CD4-positive, alpha-beta T cell treated with Interleukin-4 for 1 hour (primary cell): ENCODE results near the gene ABHD12.

Experiments used
- DNase-seq, 2 donors: peaks; one replicate each; pipeline ENCODE4 v3.0.0-alpha.2; 2020 to 2022

ABHD12 gene

GRCh38 chr20:25380945-25381614, 9.6 kb downstream of the ABHD12 start:
- no peak for DNase-seq

- no peak for DNase-seq
Observed at GRCh38 chr20:25378884-25379733, 11.5 kb downstream of the ABHD12 start.

DNA sequence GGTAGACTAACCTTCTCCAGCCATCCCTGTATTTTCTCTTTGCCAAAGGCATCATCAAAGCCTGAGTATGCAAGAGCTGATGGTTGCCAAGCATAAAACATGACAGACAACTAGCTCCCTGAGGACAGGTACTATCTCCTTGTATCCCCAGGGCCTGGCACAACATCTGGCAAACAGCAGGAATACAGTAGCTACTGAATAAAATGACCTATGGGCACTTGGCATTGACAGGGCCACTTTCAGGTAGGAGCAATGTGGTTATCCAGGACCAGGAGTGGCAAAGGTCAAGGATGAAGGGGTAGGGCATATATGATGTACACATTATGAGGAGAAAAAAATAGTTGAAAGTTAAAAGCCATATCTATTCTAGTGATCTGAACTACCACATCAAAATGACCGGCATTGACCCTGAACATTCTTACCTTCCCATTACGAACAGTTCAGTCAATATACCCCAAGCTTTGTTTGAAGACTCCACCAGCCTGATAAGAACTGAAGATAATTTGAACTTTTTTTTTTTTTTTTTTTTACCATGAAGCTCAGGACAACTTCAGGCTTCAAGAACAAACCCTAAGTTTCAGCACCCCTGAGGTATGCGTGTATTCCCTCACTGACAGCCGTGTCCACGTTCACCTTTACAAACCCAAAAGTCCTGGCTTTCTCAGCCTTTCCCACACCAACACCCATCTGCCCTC, 12.3 kb downstream of the ABHD12 start:
- no peak for DNase-seq

DNA sequence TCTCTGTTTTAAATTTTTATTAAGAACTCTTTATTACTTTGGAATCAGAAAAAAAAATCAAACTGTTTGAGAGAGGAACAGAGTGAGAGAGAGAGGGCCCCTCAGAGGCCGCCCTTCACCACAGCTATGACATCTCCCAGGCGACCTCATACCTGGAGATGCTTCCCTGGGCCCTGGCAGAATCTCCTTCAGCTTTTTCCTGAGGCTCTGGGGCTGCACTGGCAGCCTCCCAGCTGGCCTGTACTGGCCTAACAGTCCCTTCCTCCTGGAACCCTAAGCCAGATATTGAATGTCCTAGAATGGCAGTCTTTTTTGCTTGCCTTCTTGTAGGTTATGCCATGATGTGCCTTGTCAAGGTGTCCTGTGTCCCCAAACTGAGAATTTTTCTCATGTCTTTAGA, 13.7 kb downstream of the ABHD12 start:
- DNase-seq: no peak

- no peak for DNase-seq
Observed at GRCh38 chr20:25376236-25376635, 14.4 kb downstream of the ABHD12 start.

GRCh38 chr20:25374842-25375241, 15.8 kb downstream of the ABHD12 start:
- DNase-seq: no peak

GRCh38 chr20:25372584-25373336, 17.9 kb downstream of the ABHD12 start:
- DNase-seq: no peak

- no peak for DNase-seq
Observed at GRCh38 chr20:25369971-25370370, 20.7 kb downstream of the ABHD12 start.

GRCh38 chr20:25369529-25369928, 21.1 kb downstream of the ABHD12 start:
- DNase-seq: no peak

DNA sequence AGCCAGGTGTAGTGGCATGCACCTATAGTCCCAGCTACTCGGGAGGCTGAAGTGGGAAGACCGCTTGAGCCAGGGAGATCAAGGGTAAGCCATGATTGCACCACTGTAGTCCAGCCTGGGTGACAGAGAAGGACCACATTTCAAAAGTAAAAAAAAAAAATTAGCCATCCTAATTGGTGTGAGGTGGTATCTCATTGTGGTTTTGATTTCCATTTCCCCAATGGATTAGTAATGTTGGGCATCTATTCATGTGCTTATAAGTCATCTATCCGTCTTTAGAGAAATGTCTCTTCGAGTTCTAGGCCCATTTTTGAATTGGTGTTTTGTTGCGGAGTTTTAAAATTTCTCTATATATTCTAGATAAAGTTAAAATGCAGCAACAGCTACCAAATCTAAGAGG, 21.7 kb downstream of the ABHD12 start:
- no peak for DNase-seq

DNA sequence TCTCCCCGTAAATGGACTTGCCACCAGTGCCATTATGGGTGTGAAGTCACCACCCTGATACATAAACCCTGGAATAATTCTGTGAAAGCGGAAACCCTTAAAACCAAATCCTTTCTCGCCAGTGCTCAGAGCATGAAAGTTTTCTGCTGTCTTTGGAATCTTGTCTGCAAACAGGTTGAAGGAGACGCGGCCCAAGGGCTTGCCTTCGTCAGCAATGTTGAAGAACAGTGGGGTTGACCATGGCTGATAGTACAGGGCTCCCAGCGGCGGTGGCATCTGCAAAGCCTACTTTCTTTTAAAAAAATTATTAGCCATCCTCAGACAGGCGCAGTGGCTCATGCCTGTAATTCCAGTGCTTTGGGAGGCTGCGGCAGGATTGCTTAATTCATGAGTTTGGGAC, 22.1 kb downstream of the ABHD12 start:
- DNase-seq: no peak

DNA sequence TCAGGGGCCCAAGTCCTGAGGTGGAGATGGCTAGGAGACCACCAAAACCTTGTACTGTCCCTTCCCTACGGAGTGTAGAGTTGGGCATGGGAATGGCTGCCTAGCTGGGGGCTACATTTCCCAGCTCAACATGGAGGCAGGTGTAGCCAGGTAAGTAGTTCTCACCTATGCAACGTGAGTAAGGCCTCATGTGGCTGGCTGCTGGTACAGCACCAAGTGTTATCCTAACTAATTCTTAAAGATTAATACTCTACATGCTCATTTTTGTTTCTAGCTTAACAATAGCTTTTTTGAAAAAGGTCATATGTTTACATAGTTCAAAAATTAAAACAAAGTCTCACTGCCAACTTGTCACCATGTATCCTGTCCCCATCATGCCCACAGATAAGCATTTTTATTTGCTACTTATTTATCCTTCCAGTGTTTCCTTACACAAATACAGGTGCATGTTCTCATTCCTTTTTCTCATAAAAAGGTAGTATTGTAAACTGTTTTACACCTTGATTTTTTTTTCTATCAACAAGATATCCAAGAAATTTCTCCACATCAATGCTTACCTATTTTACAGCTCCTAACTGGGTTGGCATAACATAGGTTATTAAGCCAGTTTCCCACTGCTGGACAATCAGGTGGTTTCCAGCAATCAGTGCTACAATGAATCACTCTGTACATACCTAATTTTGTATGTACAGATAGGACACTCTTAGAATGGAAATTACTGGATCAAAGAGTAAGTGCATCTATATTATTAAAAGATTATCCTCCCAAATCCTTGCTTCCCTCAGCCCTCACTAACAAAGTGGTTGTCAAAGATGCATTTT, 25.5 kb downstream of the ABHD12 start:
- DNase-seq: no peak

DNA sequence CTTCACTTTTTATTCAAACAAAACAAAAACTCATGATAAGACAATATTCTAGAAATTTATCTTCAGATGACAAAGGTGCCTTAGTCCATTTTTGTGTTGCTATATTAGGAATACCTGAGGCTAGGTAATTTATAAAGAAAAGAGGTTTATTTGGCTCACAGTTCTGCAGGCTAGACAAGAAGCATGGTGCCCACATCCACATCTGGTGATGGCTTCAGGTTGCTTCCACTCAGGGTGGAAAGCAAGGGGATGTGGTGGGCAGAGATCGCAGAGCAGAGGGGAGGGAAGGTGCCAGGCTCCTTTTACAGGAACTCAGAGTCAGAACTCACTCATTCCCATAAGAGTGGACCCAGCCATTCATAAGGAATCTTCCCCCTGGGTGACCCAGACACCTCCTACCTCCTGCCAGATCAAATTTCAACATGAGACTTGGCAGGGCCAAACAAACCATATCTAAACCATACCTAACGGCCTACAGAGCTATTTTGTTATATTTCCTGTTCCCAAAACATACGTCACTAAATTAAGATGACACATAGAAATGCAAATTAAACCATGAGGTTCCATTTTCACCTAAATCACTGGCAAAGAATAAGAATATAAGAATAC, 26.4 kb downstream of the ABHD12 start:
- DNase-seq: no peak

DNA sequence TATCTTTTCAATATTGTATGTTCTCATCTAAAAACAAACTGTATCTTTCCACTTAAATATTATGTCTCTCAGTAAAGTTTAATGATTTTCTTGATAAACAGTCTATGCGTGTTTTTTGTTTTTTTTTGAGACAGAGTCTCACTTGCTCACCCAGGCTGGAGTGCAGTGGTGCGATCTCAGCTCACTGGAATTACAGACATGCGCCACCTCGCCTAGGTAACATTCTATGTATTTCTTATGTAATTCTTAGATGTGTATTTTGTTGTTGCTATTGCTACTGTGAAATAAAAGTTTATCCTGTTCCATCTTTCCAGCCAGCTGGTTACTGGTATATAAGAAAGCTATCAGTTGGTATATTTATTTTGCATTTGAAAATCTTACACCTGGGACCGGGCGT, 29.4 kb downstream of the ABHD12 start:
- DNase-seq: no peak

DNA sequence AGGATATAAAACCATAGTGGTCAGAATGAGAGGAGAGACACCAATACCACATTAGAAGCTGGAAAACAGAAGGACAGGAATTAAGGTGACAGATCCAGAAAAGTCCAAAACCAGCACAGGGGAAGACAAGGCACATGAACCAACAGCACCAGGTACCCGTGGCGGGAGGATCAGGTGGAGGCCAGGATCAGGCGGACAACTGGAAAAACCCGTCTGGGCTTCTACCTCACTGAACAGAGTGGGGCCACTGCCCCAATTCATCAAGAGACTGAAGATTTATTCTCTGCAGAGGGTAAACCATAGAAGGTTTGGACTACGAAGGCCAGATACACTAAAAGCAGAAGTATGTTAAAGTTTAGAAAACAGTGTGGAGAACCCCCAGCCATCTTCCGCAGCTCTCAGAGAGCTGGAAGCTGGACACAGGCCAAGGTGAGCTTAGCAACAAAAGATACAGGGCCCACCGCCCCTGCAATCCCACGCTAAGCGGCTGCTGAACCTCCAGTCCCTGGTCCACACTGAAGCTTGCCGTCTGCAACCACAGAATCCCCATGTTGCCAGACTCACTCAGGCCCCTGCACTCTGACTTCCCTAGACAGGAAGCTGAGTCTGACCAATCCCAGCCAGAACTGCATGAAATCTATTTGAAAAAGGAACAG, 29.9 kb downstream of the ABHD12 start:
- no peak for DNase-seq

DNA sequence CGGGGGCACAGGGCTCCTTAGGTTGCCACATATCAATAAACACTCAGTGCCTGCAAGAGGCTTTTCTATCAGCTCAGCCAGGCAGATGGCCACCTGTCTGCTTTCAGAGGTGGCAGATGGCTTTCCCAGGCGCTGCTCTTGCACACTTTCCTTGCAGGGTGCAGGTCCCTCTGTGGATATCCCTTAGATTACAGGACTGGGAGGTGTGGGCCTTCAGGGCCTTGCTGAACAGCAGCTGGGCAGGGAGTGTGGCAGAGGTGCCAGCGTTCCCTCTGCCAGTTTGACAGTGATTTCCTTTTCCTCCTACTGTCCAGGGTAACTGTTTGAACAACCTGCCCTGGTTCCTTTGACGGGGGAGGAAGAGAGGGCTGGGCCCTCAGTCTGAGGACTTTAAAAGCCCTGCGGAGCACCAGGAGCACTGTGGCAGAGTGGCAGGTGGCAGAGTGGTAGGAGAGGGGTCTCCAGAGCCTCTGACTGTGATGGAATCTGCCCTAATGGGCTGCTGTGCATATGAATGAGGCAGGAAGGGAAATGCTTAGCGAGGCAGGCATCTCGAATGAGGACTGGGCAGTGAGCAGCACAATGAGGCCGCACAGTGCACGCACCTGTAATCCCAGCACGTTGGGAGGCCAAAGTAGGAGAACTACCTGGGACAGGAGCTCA, 34.2 kb downstream of the ABHD12 start:
- DNase-seq: no peak

DNA sequence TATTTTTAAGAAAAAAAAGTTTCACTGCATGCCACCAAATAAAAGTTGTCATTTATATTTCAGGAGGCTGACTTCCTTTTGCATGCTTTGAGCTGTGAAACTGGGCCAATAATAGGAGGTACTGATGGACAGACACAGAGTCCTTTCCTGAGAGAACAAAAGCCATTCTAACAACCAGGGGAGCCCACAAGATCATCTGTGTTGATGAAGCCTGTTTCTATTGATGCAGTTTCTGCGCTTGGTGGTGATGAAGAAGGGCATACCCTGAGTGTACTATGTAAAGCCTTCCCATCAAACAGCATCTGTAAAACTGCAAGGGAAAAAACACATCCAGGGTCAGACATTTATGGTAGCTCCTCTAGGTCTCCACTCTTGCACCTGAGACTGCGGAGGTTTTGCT, 34.8 kb downstream of the ABHD12 start:
- no peak for DNase-seq

DNA sequence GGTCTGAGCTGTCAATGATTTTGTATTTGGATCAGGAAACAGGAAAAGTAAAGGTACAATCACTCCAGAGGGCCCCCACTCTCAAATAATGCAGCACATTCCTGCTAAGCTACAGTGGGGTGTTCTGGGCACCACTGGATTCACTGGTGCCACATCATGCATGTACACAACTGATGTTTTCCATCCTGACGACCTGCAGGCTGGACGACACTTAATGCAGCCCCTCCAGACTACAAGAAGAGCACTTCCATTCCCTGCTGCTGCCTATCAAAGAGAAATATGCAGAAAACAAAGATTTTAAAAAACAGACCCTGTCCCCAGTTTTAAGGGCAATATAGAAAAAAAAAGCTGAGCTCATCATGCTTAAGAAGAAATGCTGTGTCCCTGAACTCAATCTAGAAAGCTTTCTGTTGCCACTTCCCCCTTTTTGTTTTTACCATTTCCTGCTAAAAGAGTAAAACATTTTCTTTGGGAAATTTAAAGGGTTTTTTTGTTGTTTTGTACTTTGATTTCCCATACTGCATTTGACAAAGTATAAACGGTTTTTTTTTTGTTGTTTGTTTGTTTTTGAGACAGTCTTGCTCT, 35.5 kb downstream of the ABHD12 start:
- DNase-seq: no peak

DNA sequence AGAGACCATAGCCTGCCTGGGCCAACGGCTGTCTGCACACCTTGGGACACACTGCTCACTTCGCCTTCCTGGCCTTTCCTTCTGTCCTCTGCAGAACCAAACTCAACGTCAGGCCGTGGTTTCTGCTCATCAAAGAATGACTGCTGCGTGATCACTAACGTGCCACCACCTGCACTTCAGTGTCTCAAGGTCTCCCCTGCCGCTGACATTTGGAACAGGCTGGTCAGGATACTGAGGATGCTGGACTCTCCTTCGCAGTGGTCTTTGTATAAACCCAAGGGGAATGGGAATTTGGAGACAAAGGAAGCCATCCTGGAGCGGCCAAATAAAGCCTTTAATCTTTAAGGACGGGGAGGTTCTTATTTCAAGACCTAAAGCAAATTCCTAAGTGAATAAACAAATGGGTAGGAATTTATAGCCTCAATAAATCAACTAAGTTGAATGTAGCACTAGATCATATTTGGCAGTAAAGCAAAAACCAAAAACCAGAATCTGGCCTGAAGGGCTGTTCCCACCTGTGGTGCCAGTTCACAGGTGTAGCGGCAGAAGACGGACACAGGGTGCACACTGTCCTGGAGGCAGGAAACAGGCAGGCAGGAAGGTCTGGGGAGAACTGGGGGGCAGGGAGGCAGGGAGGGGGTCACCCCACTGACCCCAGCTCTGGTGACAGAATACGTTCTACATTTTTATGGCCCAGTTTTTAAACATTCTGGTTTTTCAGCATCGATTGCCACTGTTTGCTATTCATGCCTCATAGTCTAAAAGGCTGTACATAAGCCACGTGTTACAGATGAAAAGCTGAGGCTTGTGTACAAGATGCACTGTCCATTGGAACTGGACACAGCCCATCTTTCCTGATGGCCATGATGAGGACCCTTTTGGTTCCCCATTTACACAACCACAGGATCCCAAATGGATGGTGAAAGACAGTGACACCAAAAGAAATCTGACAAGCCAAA, 36.6 kb downstream of the ABHD12 start:
- no peak for DNase-seq
